Measurements from ENCODE around the gene ERVK3-1. TPM values are rescaled to one million over a fixed set of nuclear protein-coding genes. Genes with fewer than 3 reads are reported as not detected.

The ERVK3-1 gene
- total and polyA plus RNA-seq, 3 experiments from 2014 or later = 84.6 to 102 (median 100) TPM

DNA sequence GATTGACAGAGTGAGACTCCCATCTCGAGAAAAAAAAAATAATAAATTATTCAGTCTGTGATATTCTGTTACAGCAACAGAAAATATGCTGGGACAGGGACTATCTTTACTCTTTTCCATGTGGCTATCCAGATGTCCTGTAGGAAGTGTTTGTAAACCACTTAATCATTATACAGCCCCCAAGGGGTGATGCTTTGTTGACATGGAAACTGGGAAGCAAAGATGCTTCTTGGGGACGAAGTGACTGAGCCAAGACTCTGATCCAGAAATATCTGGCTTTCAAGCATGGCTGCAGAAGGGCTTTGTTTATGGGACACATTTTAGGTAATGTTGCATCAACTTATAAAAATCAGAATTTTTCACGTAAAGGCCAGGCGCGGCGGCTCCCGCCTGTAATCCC, 21.0 kb upstream of the ERVK3-1 start:
- Histone ChIP-seq H3K27me3 (ENCODE audit: insufficient read depth, low read length, poor library complexity, severe bottlenecking) (no peaks in the 10 kb centered on the region), H3K4me1 (ENCODE audit: insufficient read depth, low read length) (peaks cover 12% of the 10 kb centered on the region), H3K36me3 (ENCODE audit: insufficient read depth, low read length) (peaks cover 29% of the 10 kb centered on the region), H3K9me3 (ENCODE audit: low read length) (no peaks in the 10 kb centered on the region), H3K4me3 (ENCODE audit: low read length) (no peak overlapping the region), H3K27ac (ENCODE audit: low read depth, low read length) (no peak overlapping the region)
- Mint-ChIP-seq H3K9me3 (no peaks in the 10 kb centered on the region), H3K27ac (no peak overlapping the region), H3K36me3 (peaks cover 5 to 53% (median 13%) of the 10 kb centered on the region in 3 donors), H3K4me1 (peaks cover 26 to 32% (median 32%) of the 10 kb centered on the region in 3 donors), H3K27me3 (no peaks in the 10 kb centered on the region), H3K4me3 (no peak overlapping the region)
- ChIA-PET POLR2A (no interaction called here), CTCF (no interaction called here)
- DNase-seq = no peak

DNA sequence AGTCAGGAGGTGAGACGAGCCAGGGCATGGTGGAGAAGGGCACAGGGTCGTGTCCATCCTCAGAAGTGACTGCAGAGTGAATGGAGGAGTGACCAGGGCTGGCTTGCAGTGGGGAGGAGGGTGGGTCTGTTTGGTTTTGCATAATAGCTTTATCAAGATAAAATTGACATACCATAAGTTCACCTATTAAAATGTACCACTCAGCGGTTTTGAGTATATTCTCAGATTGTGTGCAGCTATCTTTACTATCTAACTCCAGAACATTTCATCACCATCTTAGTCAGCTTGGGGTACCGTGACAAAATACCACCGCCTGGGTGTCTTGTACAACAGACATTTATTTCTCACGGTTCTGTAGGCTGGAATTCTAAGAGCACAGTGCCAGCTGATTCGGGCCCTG, 13.2 kb upstream of the ERVK3-1 start:
- no peaks in the 10 kb centered on the region for H3K4me1 ChIP-seq (ENCODE audit: insufficient read depth, low read length)
- no peak overlapping the region for H3K27ac ChIP-seq (ENCODE audit: low read depth, low read length)
- H3K27ac Mint-ChIP-seq = peak overlapping the region in 1 of 8 donors; percentile 93
- no peaks in the 10 kb centered on the region for H3K4me1 Mint-ChIP-seq
- peaks cover 0 to 3% of the 10 kb centered on the region in 2 donors for H3K27me3 Mint-ChIP-seq
- DNase-seq = no peak
- H3K9me3 Mint-ChIP-seq = peaks cover 0 to 32% (median 23%) of the 10 kb centered on the region in 5 donors
- ChIA-PET POLR2A (no interaction called here), CTCF (no interaction called here)
- H3K27me3 ChIP-seq (ENCODE audit: insufficient read depth, low read length, poor library complexity, severe bottlenecking) = no peaks in the 10 kb centered on the region
- H3K9me3 ChIP-seq (ENCODE audit: low read length) = peaks cover 24% of the 10 kb centered on the region
- no peak overlapping the region for H3K4me3 ChIP-seq (ENCODE audit: low read length)
- peaks cover 34% of the 10 kb centered on the region for H3K36me3 ChIP-seq (ENCODE audit: insufficient read depth, low read length)
- no peak overlapping the region for H3K4me3 Mint-ChIP-seq
- peaks cover 32 to 80% (median 64%) of the 10 kb centered on the region in 3 donors for H3K36me3 Mint-ChIP-seq

DNA sequence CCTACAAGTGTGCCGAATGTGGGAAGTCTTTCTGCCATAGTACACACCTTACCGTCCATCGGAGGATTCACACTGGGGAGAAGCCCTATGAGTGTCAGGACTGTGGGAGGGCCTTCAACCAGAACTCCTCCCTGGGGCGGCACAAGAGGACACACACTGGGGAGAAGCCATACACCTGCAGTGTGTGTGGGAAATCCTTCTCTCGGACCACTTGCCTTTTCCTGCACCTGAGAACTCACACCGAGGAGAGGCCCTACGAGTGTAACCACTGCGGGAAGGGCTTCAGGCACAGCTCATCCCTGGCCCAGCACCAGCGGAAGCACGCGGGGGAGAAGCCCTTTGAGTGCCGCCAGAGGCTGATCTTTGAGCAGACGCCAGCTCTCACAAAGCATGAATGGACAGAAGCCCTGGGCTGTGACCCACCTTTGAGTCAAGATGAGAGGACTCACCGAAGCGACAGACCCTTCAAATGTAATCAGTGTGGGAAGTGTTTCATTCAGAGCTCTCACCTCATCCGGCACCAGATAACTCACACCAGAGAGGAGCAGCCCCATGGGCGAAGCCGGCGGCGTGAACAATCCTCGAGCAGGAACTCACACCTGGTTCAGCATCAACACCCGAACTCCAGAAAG, 10.3 kb upstream of the ERVK3-1 start:
- H3K4me1 Mint-ChIP-seq = peaks cover 0 to 4% (median 1%) of the 10 kb centered on the region in 3 donors
- H3K36me3 Mint-ChIP-seq = peaks cover 34 to 68% (median 60%) of the 10 kb centered on the region in 3 donors
- POLR2A ChIA-PET = no interaction called here
- Histone ChIP-seq H3K36me3 (ENCODE audit: insufficient read depth, low read length) (peaks cover 24% of the 10 kb centered on the region), H3K9me3 (ENCODE audit: low read length) (peaks cover 24% of the 10 kb centered on the region), H3K4me3 (ENCODE audit: low read length) (no peak overlapping the region), H3K4me1 (ENCODE audit: insufficient read depth, low read length) (no peaks in the 10 kb centered on the region), H3K27me3 (ENCODE audit: insufficient read depth, low read length, poor library complexity, severe bottlenecking) (no peaks in the 10 kb centered on the region), H3K27ac (ENCODE audit: low read depth, low read length) (no peak overlapping the region)
- no peak overlapping the region for H3K4me3 Mint-ChIP-seq
- DNase-seq = no peak
- no peak overlapping the region for H3K27ac Mint-ChIP-seq
- CTCF ChIA-PET = no interaction called here
- H3K27me3 Mint-ChIP-seq = peaks cover 0 to 3% of the 10 kb centered on the region in 2 donors
- H3K9me3 Mint-ChIP-seq = peaks cover 0 to 35% (median 23%) of the 10 kb centered on the region in 5 donors

DNA sequence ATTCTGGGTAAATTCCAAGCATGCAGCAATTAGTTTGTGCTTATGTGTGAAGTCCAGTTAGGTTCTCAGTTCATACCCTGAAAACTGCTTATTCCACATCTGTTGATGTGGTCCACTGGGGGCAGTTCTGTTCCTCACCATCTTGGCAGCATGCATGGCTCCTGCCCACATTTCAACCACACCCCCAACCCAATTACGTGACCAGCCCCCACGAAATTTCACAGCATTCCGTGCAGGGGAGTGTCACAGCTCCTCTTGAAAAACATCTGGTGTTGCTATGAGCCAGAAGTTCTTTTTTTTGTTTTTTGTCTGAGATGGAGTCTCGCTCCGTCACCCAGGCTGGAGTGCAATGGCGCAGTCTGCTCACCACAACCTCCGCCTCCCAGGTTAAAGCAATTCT, 9.1 kb upstream of the ERVK3-1 start:
- CTCF ChIA-PET = no interaction called here
- peaks cover 24% of the 10 kb centered on the region for H3K9me3 ChIP-seq (ENCODE audit: low read length)
- Mint-ChIP-seq H3K27ac (no peak overlapping the region), H3K27me3 (peaks cover 0 to 3% of the 10 kb centered on the region in 2 donors), H3K9me3 (peaks cover 0 to 35% (median 23%) of the 10 kb centered on the region in 5 donors), H3K4me1 (peaks cover 0 to 4% (median 1%) of the 10 kb centered on the region in 3 donors), H3K4me3 (no peak overlapping the region), H3K36me3 (peaks cover 39 to 71% (median 59%) of the 10 kb centered on the region in 3 donors)
- POLR2A ChIA-PET = no interaction called here
- H3K36me3 ChIP-seq (ENCODE audit: insufficient read depth, low read length) = peaks cover 23% of the 10 kb centered on the region
- DNase-seq = no peak
- H3K27me3 ChIP-seq (ENCODE audit: insufficient read depth, low read length, poor library complexity, severe bottlenecking) = no peaks in the 10 kb centered on the region
- no peak overlapping the region for H3K4me3 ChIP-seq (ENCODE audit: low read length)
- no peak overlapping the region for H3K27ac ChIP-seq (ENCODE audit: low read depth, low read length)
- no peaks in the 10 kb centered on the region for H3K4me1 ChIP-seq (ENCODE audit: insufficient read depth, low read length)

DNA sequence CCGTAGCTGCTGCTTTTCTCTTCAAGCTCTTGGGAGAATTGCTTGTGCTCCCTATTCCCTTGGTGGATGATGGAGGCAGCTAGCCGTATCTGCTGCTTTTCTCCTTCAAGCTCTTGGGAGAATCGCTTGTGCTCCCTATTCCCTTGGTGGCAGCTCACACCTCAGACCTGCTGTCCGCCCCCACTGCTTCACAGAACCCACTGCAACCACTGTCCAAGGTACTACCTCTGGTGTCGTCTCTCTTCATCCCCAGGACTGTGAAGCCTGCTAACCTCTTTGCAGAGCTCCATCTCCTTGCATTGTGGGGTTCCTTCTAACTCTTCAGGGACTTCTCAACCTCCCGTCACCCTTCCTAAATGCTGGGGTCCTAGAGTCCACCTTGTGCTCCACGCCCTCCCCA, 4.6 kb upstream of the ERVK3-1 start:
- peaks cover 14 to 22% (median 14%) of the 10 kb centered on the region in 3 donors for H3K4me1 Mint-ChIP-seq
- Histone ChIP-seq H3K4me3 (ENCODE audit: low read length) (no peak overlapping the region), H3K36me3 (ENCODE audit: insufficient read depth, low read length) (no peaks in the 10 kb centered on the region), H3K27me3 (ENCODE audit: insufficient read depth, low read length, poor library complexity, severe bottlenecking) (no peaks in the 10 kb centered on the region), H3K4me1 (ENCODE audit: insufficient read depth, low read length) (peaks cover 8% of the 10 kb centered on the region), H3K27ac (ENCODE audit: low read depth, low read length) (no peak overlapping the region), H3K9me3 (ENCODE audit: low read length) (no peaks in the 10 kb centered on the region)
- peaks cover 0 to 7% (median 3%) of the 10 kb centered on the region in 5 donors for H3K9me3 Mint-ChIP-seq
- ChIA-PET POLR2A (interaction anchor here (0.6 kb wide), 1 partner anchor 119 kb away, joined by 3 read pairs; no protein-coding TSS in a partner anchor), CTCF (no interaction called here)
- no peak overlapping the region for H3K27ac Mint-ChIP-seq
- DNase-seq = no peak
- H3K36me3 Mint-ChIP-seq = peaks cover 18 to 37% (median 29%) of the 10 kb centered on the region in 3 donors
- H3K27me3 Mint-ChIP-seq = no peaks in the 10 kb centered on the region
- H3K4me3 Mint-ChIP-seq = no peak overlapping the region

DNA sequence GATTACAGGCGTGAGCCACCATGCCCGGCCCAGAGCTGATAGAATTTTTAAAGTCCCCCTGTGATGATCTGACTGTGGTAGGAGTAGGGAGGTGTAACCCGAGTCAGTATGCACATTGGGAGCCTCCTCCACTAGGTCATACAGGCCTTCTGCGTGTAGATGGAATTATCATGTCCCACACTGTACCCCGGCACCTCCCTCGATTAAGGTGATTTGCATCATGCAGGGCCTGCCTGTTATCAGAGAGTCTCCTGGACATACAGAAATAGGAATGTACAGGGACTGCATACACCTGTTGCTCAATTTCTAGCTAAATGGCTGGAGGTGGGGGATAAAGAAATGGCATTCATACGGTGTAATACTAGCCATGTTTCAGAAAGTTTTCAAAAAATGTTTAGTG, 922 bp upstream of the ERVK3-1 start:
- Histone ChIP-seq H3K9me3 (ENCODE audit: low read length) (no peaks in the 10 kb centered on the region), H3K27me3 (ENCODE audit: insufficient read depth, low read length, poor library complexity, severe bottlenecking) (no peaks in the 10 kb centered on the region), H3K36me3 (ENCODE audit: insufficient read depth, low read length) (peaks cover 20% of the 10 kb centered on the region), H3K4me3 (ENCODE audit: low read length) (no peak overlapping the region), H3K27ac (ENCODE audit: low read depth, low read length) (peak overlapping the region; percentile 96), H3K4me1 (ENCODE audit: insufficient read depth, low read length) (peaks cover 36% of the 10 kb centered on the region)
- Mint-ChIP-seq H3K36me3 (peaks cover 14 to 57% (median 24%) of the 10 kb centered on the region in 3 donors), H3K4me1 (peaks cover 40 to 54% (median 49%) of the 10 kb centered on the region in 3 donors), H3K27ac (peak overlapping the region in 6 of 8 donors; percentile 98 to 100 (median 99)), H3K9me3 (peaks cover 0 to 2% (median 0%) of the 10 kb centered on the region in 5 donors), H3K27me3 (no peaks in the 10 kb centered on the region), H3K4me3 (peak overlapping the region; percentile 3 to 100 (median 97))
- DNase-seq = no peak
- ChIA-PET CTCF (no interaction called here), POLR2A (interaction anchor here (1.0 to 1.7 kb wide), 2 partner anchors 59 to 216 kb away, joined by 4 to 6 read pairs; partner anchors contain the start of gene ZBTB45)

DNA sequence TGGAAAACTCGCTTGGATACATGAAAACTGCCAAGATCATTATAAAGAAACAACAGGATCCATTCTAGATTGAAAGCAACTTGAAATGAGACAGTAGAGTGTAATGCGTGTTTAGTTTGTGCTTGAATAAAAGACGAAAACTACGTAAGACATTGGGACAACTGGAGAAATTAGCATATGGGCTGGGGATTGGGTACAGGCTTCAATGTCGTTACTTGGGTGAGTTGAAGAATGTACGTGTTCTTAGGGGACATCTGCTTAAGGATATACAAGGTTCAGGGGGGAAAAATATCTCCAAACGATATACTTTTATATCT, 471 bp upstream of the ERVK3-1 start:
- Histone ChIP-seq H3K4me1 (ENCODE audit: insufficient read depth, low read length) (peaks cover 36% of the 10 kb centered on the region), H3K27me3 (ENCODE audit: insufficient read depth, low read length, poor library complexity, severe bottlenecking) (no peaks in the 10 kb centered on the region), H3K36me3 (ENCODE audit: insufficient read depth, low read length) (peaks cover 20% of the 10 kb centered on the region), H3K4me3 (ENCODE audit: low read length) (peak overlapping the region; percentile 91), H3K9me3 (ENCODE audit: low read length) (no peaks in the 10 kb centered on the region), H3K27ac (ENCODE audit: low read depth, low read length) (peak overlapping the region; percentile 96)
- H3K9me3 Mint-ChIP-seq = peaks cover 0 to 2% (median 0%) of the 10 kb centered on the region in 5 donors
- no peaks in the 10 kb centered on the region for H3K27me3 Mint-ChIP-seq
- peaks cover 43 to 59% (median 53%) of the 10 kb centered on the region in 3 donors for H3K4me1 Mint-ChIP-seq
- H3K27ac Mint-ChIP-seq = peak overlapping the region; percentile 98 to 100 (median 99)
- POLR2A ChIA-PET = interaction anchor here (0.6 to 1.7 kb wide), 5 partner anchors 42 to 302 kb away, joined by 3 to 6 read pairs (median 4); partner anchors contain the start of genes ZBTB45, ZNF274 and ZNF606
- DNase-seq = no peak
- peak overlapping the region; percentile 96 to 100 (median 98) for H3K4me3 Mint-ChIP-seq
- H3K36me3 Mint-ChIP-seq = peaks cover 14 to 60% (median 28%) of the 10 kb centered on the region in 3 donors
- CTCF ChIA-PET = interaction anchor here (0.6 to 1.2 kb wide), 3 partner anchors 104 to 215 kb away, joined by 3 to 4 read pairs (median 3); partner anchors contain the start of genes ZBTB45 and ZNF584

DNA sequence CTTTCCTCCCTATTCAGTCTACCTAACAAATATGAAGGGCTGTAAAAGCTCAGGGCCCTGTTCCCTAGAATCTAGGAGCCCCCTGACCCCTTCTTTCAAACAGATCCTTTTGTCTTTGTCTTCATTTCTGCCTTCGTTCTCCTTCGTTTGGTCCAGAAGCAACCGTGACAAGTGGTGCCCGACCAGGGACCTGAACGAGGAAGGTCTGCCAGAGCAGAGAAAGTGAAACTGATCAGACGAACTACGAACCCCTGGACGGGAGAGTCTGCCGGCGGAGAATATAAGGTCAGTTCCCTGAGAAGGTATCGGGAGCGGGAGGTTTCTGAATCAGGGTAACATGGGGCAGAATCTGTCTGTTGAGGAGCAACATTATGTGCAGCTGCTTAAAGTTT, 751 bp downstream of the ERVK3-1 start:
- Mint-ChIP-seq H3K36me3 (peaks cover 14 to 59% (median 26%) of the 10 kb centered on the region in 3 donors), H3K9me3 (peaks cover 0 to 2% (median 0%) of the 10 kb centered on the region in 5 donors), H3K4me3 (peak overlapping the region; percentile 96 to 100 (median 98)), H3K27me3 (no peaks in the 10 kb centered on the region), H3K27ac (peak overlapping the region; percentile 98 to 100 (median 99)), H3K4me1 (peaks cover 45 to 66% (median 60%) of the 10 kb centered on the region in 3 donors)
- peak overlapping the region; percentile 96 for H3K27ac ChIP-seq (ENCODE audit: low read depth, low read length)
- DNase-seq = no peak
- ChIA-PET CTCF (interaction anchor here (1.2 to 1.9 kb wide), 3 partner anchors 20 to 124 kb away, joined by 3 to 4 read pairs (median 3); partner anchors contain the start of gene ZSCAN22), POLR2A (interaction anchor here (1.0 to 1.3 kb wide), 2 partner anchors 123 to 214 kb away, joined by 3 to 4 read pairs; partner anchors contain the start of genes ZBTB45 and ZNF274)
- H3K27me3 ChIP-seq (ENCODE audit: insufficient read depth, low read length, poor library complexity, severe bottlenecking) = no peaks in the 10 kb centered on the region
- peaks cover 36% of the 10 kb centered on the region for H3K4me1 ChIP-seq (ENCODE audit: insufficient read depth, low read length)
- H3K36me3 ChIP-seq (ENCODE audit: insufficient read depth, low read length) = peaks cover 20% of the 10 kb centered on the region
- H3K4me3 ChIP-seq (ENCODE audit: low read length) = peak overlapping the region; percentile 91
- no peaks in the 10 kb centered on the region for H3K9me3 ChIP-seq (ENCODE audit: low read length)
